Fibroblast of mammary gland (primary cell): Measurements from ENCODE around the gene ADCK1.
"Not testable (repeated sequence)": the region's sequence is repeated elsewhere in the genome, so short reads cannot be mapped to it uniquely, and the experiment has no call there.

Experiments
- DNase-seq: peaks from one replicate; pipeline ENCODE4 v3.0.0-alpha.2; 2010; ENCODE audit warnings: low read depth
- H3K4me3 ChIP-seq: 2 replicates; pipeline ENCODE4 v1.5.1; 2011; ENCODE audit warnings: low read depth, mild to moderate bottlenecking, low read length, moderate library complexity; ENCODE audit not compliant: control insufficient read depth
- CTCF ChIP-seq: conservative IDR thresholded peaks from 2 replicates; pipeline ENCODE4 v1.5.1; 2011; ENCODE audit warnings: low read depth, low read length, inconsistent platforms; ENCODE audit not compliant: control insufficient read depth, insufficient read depth

The ADCK1 gene

GRCh38 chr14:77883131-77883846 lies 83.4 kb downstream of the ADCK1 start:
- no peak for TF ChIP-seq CTCF
- no peak overlapping the region for H3K4me3 ChIP-seq
- no peak for DNase-seq

- TF ChIP-seq CTCF = no peak
- H3K4me3 ChIP-seq = no peak overlapping the region
- DNase-seq = no peak
Observed at GRCh38 chr14:77883847-77884238, 83.9 kb downstream of the ADCK1 start.

- no peak for DNase-seq
- H3K4me3 ChIP-seq = no peak overlapping the region
- TF ChIP-seq CTCF = no peak
Observed at GRCh38 chr14:77885367-77885766, 85.5 kb downstream of the ADCK1 start.

- H3K4me3 ChIP-seq = no peak overlapping the region
- no peak for TF ChIP-seq CTCF
- no peak for DNase-seq
Observed at GRCh38 chr14:77886010-77886409, 86.1 kb downstream of the ADCK1 start.

- not testable (repeated sequence) for DNase-seq, H3K4me3 ChIP-seq
Observed at GRCh38 chr14:77888903-77889302, 89.0 kb downstream of the ADCK1 start.

- DNase-seq = peak; percentile 92
Observed at GRCh38 chr14:77889971-77890442, 90.1 kb downstream of the ADCK1 start.

GRCh38 chr14:77890873-77891272 lies 91.0 kb downstream of the ADCK1 start:
- no peak overlapping the region for H3K4me3 ChIP-seq
- no peak for DNase-seq

More at GRCh38 chr14:77889971-77890442, 90.1 kb downstream of the ADCK1 start:
- no peak for TF ChIP-seq CTCF
- H3K4me3 ChIP-seq = no peak overlapping the region

More at GRCh38 chr14:77890873-77891272, 91.0 kb downstream of the ADCK1 start:
- no peak for TF ChIP-seq CTCF
